GM12801 (cell line): Measurements from ENCODE around the gene OR7D4.

Experiments
- TF ChIP-seq, protein P1 (sequence below): IDR thresholded peaks from one replicate; pipeline ENCODE4 v1.5.1; 2011; ENCODE audit warnings: control low read depth; ENCODE audit not compliant: insufficient read length; ENCODE audit errors: extremely low read depth

The OR7D4 gene

DNA sequence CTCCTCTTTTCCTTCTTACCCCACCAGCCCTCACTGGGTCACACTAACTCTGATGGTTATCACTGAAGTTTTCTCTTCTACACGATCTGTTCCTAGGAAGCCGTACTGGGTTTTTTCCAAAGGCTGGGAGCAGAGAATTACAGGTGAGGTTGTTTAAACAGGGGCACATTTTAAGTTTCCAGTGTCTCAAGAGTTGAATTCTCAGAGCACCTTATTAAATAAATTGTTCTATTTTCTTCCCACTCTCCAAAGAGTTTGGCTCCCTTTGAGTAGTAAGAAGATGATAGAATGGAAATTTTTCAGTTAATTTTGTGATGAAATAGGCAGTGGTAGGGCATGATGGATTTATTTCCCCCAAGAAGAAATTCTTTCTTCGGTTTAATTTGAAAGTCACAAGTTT is at the start of gene OR7D4:
Gene OR7D4 (minus strand): TSS at position 101 of the 400 bp plus-strand sequence. CDS start 4,752 bp downstream, outside the sequence.
- TF ChIP-seq, protein P1, sequence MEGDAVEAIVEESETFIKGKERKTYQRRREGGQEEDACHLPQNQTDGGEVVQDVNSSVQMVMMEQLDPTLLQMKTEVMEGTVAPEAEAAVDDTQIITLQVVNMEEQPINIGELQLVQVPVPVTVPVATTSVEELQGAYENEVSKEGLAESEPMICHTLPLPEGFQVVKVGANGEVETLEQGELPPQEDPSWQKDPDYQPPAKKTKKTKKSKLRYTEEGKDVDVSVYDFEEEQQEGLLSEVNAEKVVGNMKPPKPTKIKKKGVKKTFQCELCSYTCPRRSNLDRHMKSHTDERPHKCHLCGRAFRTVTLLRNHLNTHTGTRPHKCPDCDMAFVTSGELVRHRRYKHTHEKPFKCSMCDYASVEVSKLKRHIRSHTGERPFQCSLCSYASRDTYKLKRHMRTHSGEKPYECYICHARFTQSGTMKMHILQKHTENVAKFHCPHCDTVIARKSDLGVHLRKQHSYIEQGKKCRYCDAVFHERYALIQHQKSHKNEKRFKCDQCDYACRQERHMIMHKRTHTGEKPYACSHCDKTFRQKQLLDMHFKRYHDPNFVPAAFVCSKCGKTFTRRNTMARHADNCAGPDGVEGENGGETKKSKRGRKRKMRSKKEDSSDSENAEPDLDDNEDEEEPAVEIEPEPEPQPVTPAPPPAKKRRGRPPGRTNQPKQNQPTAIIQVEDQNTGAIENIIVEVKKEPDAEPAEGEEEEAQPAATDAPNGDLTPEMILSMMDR, result no peak

- TF ChIP-seq, protein P1, result no peak
These were observed 31.8 kb upstream of the OR7D4 start for GRCh38 chr19:9251236-9251635.

DNA sequence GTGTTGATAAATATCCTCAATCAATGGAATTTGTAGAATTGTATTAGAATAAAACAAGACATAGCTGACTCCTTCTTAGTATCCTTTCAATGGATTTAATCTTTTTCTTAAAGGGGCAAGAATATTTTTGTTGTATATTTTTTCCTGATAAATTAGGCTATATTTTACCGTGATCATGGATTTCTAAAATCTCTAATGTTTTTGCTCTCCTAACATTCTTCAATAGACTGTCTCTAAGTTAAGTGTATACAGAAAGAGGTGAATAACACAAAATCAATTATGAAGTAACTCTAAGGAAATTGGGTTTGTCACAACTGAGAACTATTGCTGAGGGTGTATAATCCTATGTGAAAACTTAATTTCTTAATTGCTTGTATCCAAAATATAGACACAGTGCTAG is 31.2 kb upstream of the OR7D4 start, which contains the start of gene OR7E24:
Gene OR7E24 (plus strand): TSS at position 301 of the 400 bp plus-strand sequence. CDS start 114 bp downstream, outside the sequence.
- TF ChIP-seq, protein P1, result no peak

GRCh38 chr19:9205501-9206113 is 13.8 kb downstream of the OR7D4 start:
- TF ChIP-seq, protein P1, result peak; percentile 4

GRCh38 chr19:9189535-9189934 is 29.9 kb downstream of the OR7D4 start:
- TF ChIP-seq, protein P1, result no peak

GRCh38 chr19:9187191-9187590 is 32.2 kb downstream of the OR7D4 start:
- TF ChIP-seq, protein P1, result no peak

DNA sequence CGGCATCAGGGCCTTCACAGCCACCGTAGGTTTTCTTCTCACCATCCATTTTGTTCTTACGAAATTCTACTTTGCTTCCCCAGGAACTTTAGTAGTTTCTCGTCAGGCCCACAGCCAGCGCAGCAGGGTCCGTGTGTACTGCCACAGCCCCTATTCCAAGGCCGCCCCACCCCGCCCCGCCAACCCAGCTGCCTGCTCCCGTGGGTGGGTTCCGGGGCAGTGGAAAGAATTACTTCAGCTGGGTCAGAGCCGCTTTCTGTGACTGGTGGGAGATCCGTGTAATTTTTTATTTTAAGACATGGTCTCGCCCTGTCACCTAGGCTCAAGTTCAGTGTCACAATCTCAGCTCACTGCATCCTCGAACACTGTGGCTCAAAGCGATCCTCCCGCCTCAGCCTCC is 36.4 kb downstream of the OR7D4 start:
- TF ChIP-seq, protein P1, result no peak
